GM21737 (cell line): ENCODE results near the gene IFT88.

Experiments
- ATAC-seq: cut with Tn5 transposase; IDR thresholded peaks from one replicate; pipeline ENCODE4 v1.9.1; 2021; ENCODE audit warnings: mild to moderate bottlenecking, moderate library complexity; ENCODE audit not compliant: unreplicated experiment

Gene IFT88

GRCh38 chr13:20561741-20562140, 5.2 kb upstream of the IFT88 start:
- ATAC-seq = no peak

- no peak for ATAC-seq
These were observed 1.7 kb upstream of the IFT88 start for GRCh38 chr13:20565115-20565736.

- peak; percentile 33 for ATAC-seq
These were observed 474 bp upstream of the IFT88 start for GRCh38 chr13:20566468-20566897.

GRCh38 chr13:20567881-20568528, 1.0 kb downstream of the IFT88 start:
- no peak for ATAC-seq

GRCh38 chr13:20570517-20570916, 3.6 kb downstream of the IFT88 start:
- no peak for ATAC-seq

GRCh38 chr13:20571676-20572075, 4.7 kb downstream of the IFT88 start:
- no peak for ATAC-seq

- ATAC-seq = no peak
These were observed 6.2 kb downstream of the IFT88 start for GRCh38 chr13:20573186-20573585.

- ATAC-seq = no peak
These were observed 6.7 kb downstream of the IFT88 start for GRCh38 chr13:20573636-20574035.

- ATAC-seq = no peak
These were observed 12.2 kb downstream of the IFT88 start for GRCh38 chr13:20579191-20579590.

- no peak for ATAC-seq
These were observed 13.3 kb downstream of the IFT88 start for GRCh38 chr13:20580257-20580656.

- ATAC-seq = no peak
These were observed 15.1 kb downstream of the IFT88 start for GRCh38 chr13:20582026-20582425.

GRCh38 chr13:20583803-20584293, 16.9 kb downstream of the IFT88 start:
- no peak for ATAC-seq

- ATAC-seq = no peak
These were observed 18.4 kb downstream of the IFT88 start for GRCh38 chr13:20585371-20585770.

GRCh38 chr13:20588529-20589110, 21.7 kb downstream of the IFT88 start:
- no peak for ATAC-seq

GRCh38 chr13:20590561-20590960, 23.6 kb downstream of the IFT88 start:
- no peak for ATAC-seq

- no peak for ATAC-seq
These were observed 25.6 kb downstream of the IFT88 start for GRCh38 chr13:20592606-20593005.

GRCh38 chr13:20594280-20594679, 27.3 kb downstream of the IFT88 start:
- ATAC-seq = no peak

- ATAC-seq = no peak
These were observed 40.1 kb downstream of the IFT88 start for GRCh38 chr13:20607015-20607414.

- ATAC-seq = no peak
These were observed 41.6 kb downstream of the IFT88 start for GRCh38 chr13:20608438-20609020.

- no peak for ATAC-seq
These were observed 42.2 kb downstream of the IFT88 start for GRCh38 chr13:20609145-20609544.

- ATAC-seq = no peak
These were observed 43.0 kb downstream of the IFT88 start for GRCh38 chr13:20610006-20610405.
